ENCODE results near the gene CEBPA. TPM values are rescaled to one million over a fixed set of nuclear protein-coding genes. Genes with fewer than 3 reads are reported as not detected.

The CEBPA gene
- total and polyA plus RNA-seq, 3 donors from 2014 or later = 3.5 to 5.0 (median 4.7) TPM

- no peaks in the 10 kb centered on the region for H3K27me3 ChIP-seq
- no peak for DNase-seq
- TF ChIP-seq CTCF (IDR thresholded peaks at IDR 0.05) (no peak), POLR2A (IDR thresholded peaks at IDR 0.05) (no peak)
- no peak overlapping the region for H3K4me3 ChIP-seq
- H3K36me3 ChIP-seq (ENCODE audit: low read depth, missing control alignments) = no peaks in the 10 kb centered on the region
- H3K9me3 ChIP-seq = no peaks in the 10 kb centered on the region
- peaks cover 8% of the 10 kb centered on the region for H3K4me1 ChIP-seq
- intact Hi-C loops (cut with DNase I; ENCODE audit: low total_unique reads) = no loop called here
- 71 to 77% methylated on average over 12 of the region's 12 CpGs for WGBS, 2 donors
- no peak overlapping the region for H3K27ac ChIP-seq
Observed at GRCh38 chr19:33304760-33305647, 2.7 kb upstream of the CEBPA start.

- no peaks in the 10 kb centered on the region for H3K9me3 ChIP-seq
- no peak overlapping the region for H3K27ac ChIP-seq
- intact Hi-C loops (cut with DNase I; ENCODE audit: low total_unique reads) = no loop called here
- no peak overlapping the region for H3K4me3 ChIP-seq
- H3K27me3 ChIP-seq = no peaks in the 10 kb centered on the region
- DNase-seq = no peak
- H3K36me3 ChIP-seq (ENCODE audit: low read depth, missing control alignments) = no peaks in the 10 kb centered on the region
- WGBS, 2 donors = 39 to 48% methylated on average over 11 to 13 of the region's 13 CpGs
- peaks cover 8% of the 10 kb centered on the region for H3K4me1 ChIP-seq
- TF ChIP-seq CTCF (IDR thresholded peaks at IDR 0.05) (no peak), POLR2A (IDR thresholded peaks at IDR 0.05) (no peak)
Observed at GRCh38 chr19:33304371-33304759, 2.0 kb upstream of the CEBPA start.

GRCh38 chr19:33303791-33304345, 1.5 kb upstream of the CEBPA start:
- Histone ChIP-seq H3K36me3 (ENCODE audit: low read depth, missing control alignments) (no peaks in the 10 kb centered on the region), H3K9me3 (no peaks in the 10 kb centered on the region), H3K4me1 (peaks cover 8% of the 10 kb centered on the region), H3K4me3 (peak overlapping the region; percentile 48 to 75), H3K27me3 (no peaks in the 10 kb centered on the region), H3K27ac (peak overlapping the region in 1 of 2 donors; percentile 65)
- DNase-seq = no peak
- no peak for TF ChIP-seq CTCF (IDR thresholded peaks at IDR 0.05)
- intact Hi-C loops (cut with DNase I; ENCODE audit: low total_unique reads) = no loop called here
- 9 to 13% methylated on average over 12 to 26 of the region's 33 CpGs for WGBS, 2 donors

- no peak for TF ChIP-seq POLR2A (IDR thresholded peaks at IDR 0.05)
- WGBS, 2 donors = 1 to 2% methylated on average over 33 to 89 of the region's 92 CpGs
- Histone ChIP-seq H3K4me1 (peaks cover 8% of the 10 kb centered on the region), H3K4me3 (peak overlapping the region; percentile 48 to 75), H3K27ac (peak overlapping the region; percentile 65 to 78), H3K36me3 (ENCODE audit: low read depth, missing control alignments) (no peaks in the 10 kb centered on the region), H3K9me3 (no peaks in the 10 kb centered on the region), H3K27me3 (no peaks in the 10 kb centered on the region)
- peak; percentile 48 for DNase-seq
- intact Hi-C loops (cut with DNase I; ENCODE audit: low total_unique reads) = no loop called here
Observed at GRCh38 chr19:33302974-33303790, 848 bp upstream of the CEBPA start.

- DNase-seq = no peak
- Histone ChIP-seq H3K27ac (peak overlapping the region in 1 of 2 donors; percentile 50), H3K9me3 (no peaks in the 10 kb centered on the region), H3K36me3 (ENCODE audit: low read depth, missing control alignments) (no peaks in the 10 kb centered on the region), H3K4me3 (peak overlapping the region; percentile 48 to 59), H3K27me3 (no peaks in the 10 kb centered on the region), H3K4me1 (peaks cover 8% of the 10 kb centered on the region)
- WGBS, 2 donors = no CpG with 5 or more reads among the region's 41 CpGs
- TF ChIP-seq POLR2A (IDR thresholded peaks at IDR 0.05) (no peak), CTCF (IDR thresholded peaks at IDR 0.05) (no peak)
- intact Hi-C loops (cut with DNase I; ENCODE audit: low total_unique reads) = no loop called here
Observed at GRCh38 chr19:33301900-33302174, 497 bp downstream of the CEBPA start.
